Activated naive CD4-positive, alpha-beta T cell treated with anti-CD3 and anti-CD28 coated beads for 36 hours (primary cell): ENCODE results near the gene C7orf25. TPM values are rescaled to one million over a fixed set of nuclear protein-coding genes. Genes with fewer than 3 reads are reported as not detected.

Experiments used
- CTCF ChIA-PET: fragments of 350-600 bp; sonication (Branson Sonifier 250); formaldehyde crosslinking; loops from one replicate; lab custom pipeline; 2021; ENCODE audit warnings: antibody characterized with exemption; lab: Charles Lee
- DNase-seq: peaks from one replicate; pipeline ENCODE4 v3.0.0-alpha.2; 2020
- H3K27ac Mint-ChIP-seq: one replicate; pipeline ENCODE4 v1.8.0; 2021; ENCODE audit warnings: mild to moderate bottlenecking, mixed read lengths
- H3K27me3 Mint-ChIP-seq: one replicate; pipeline ENCODE4 v1.8.0; 2021; ENCODE audit warnings: low read depth, mixed read lengths
- H3K36me3 Mint-ChIP-seq: one replicate; pipeline ENCODE4 v1.8.0; 2021; ENCODE audit warnings: low read depth, mixed read lengths
- H3K4me1 Mint-ChIP-seq: one replicate; pipeline ENCODE4 v1.8.0; 2021; ENCODE audit warnings: low read depth, mixed read lengths
- H3K4me3 Mint-ChIP-seq: one replicate; pipeline ENCODE4 v1.8.0; 2021; ENCODE audit warnings: mild to moderate bottlenecking, moderate library complexity, mixed read lengths
- H3K9me3 Mint-ChIP-seq: one replicate; pipeline ENCODE4 v1.8.0; 2021; ENCODE audit warnings: mixed read lengths
- intact Hi-C: fragments of 100-400 bp; cut with micrococcal nuclease; formaldehyde crosslinking; loops from one replicate; pipeline ENCODE4 v1.15.1; 2023
- total RNA-seq, 2 experiments: library from RNA; stranded (reverse); gene quantifications; one replicate each; pipeline ENCODE4 v1.2.3, GENCODE V29; 2021

C7orf25 gene
- total RNA-seq, 2 experiments from 2014 or later, result 0.93 to 2.0 TPM

GRCh38 chr7:42869131-42870020, 42.5 kb downstream of the C7orf25 start:
- peaks cover 10% of the 10 kb centered on the region for H3K27me3 Mint-ChIP-seq
- DNase-seq, result peak; percentile 63
- intact Hi-C loops, result loop anchor here (1.0 to 10.0 kb wide), 4 partner anchors 19 to 987 kb away; no protein-coding TSS in a partner anchor
- H3K4me1 Mint-ChIP-seq, result peaks cover 16% of the 10 kb centered on the region
- CTCF ChIA-PET, result no interaction called here
- peaks cover 2% of the 10 kb centered on the region for H3K36me3 Mint-ChIP-seq
- peak overlapping the region; percentile 68 for H3K27ac Mint-ChIP-seq
- H3K9me3 Mint-ChIP-seq, result peaks cover 8% of the 10 kb centered on the region
- H3K4me3 Mint-ChIP-seq, result no peak overlapping the region

DNA sequence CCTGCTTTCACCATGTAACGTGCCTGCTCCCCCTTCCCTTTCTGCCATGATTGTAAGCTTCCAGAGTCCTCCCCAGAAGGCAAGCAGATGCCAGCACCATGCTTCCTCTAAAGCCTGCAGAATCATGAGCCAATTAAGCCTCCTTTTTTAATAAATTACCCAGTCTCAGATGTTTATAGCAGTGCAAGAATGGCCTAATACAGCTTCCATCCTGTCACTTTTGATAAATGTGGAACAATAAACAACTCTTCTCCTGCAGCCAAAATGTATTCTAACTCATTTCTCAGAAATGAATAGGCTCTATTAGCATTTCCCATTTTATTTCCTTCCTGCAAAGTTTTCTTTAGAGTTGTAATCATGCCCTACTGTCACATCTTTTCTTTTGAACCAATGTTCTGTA, 43.4 kb downstream of the C7orf25 start:
- peaks cover 16% of the 10 kb centered on the region for H3K4me1 Mint-ChIP-seq
- CTCF ChIA-PET, result no interaction called here
- H3K27me3 Mint-ChIP-seq, result peaks cover 16% of the 10 kb centered on the region
- peaks cover 17% of the 10 kb centered on the region for H3K9me3 Mint-ChIP-seq
- intact Hi-C loops, result loop anchor here (5.0 to 10.0 kb wide), 2 partner anchors 164 to 986 kb away; no protein-coding TSS in a partner anchor
- no peak for DNase-seq
- peak overlapping the region; percentile 18 for H3K27ac Mint-ChIP-seq
- H3K36me3 Mint-ChIP-seq, result peaks cover 5% of the 10 kb centered on the region
- H3K4me3 Mint-ChIP-seq, result no peak overlapping the region

Other genes with a start within 250 kb of the C7orf25 start
- gene PSMA2, start 20.1 kb upstream of the C7orf25 start, total RNA-seq, result 100 to 1,000 TPM; 199 to 221 TPM
- gene MRPL32, start 20.3 kb upstream of the C7orf25 start, total RNA-seq, result 10 to 100 TPM; 67.4 to 71.8 TPM
- not detected for gene HECW1, start 200.6 kb upstream of the C7orf25 start, total RNA-seq